Measurements from ENCODE around the gene MED28. TPM values are rescaled to one million over a fixed set of nuclear protein-coding genes. Genes with fewer than 3 reads are reported as not detected.

The MED28 gene
- total RNA-seq, 1 experiment from 2014 or later: 106 TPM

DNA sequence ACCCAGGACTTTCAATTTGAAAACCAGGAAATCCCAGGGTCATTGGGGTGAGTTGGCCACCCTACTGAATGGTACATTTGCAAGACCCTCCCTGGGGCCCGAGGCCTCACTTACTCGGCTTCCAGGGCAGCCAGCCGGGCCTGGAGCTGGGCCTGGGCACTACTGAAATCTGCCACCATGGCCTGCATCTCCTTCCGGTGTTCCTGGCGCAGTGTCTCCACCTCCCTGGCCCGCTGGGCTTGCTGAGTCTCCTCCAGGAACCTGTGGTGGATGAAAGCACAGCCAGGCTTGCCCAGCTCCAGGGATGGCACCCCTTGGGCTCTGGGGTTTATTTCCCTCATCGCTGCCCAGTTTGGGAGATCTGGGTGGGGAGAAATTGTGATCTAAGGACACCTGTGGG lies 24.7 kb downstream of the MED28 start (continued):
- TF ChIP-seq, protein P1, sequence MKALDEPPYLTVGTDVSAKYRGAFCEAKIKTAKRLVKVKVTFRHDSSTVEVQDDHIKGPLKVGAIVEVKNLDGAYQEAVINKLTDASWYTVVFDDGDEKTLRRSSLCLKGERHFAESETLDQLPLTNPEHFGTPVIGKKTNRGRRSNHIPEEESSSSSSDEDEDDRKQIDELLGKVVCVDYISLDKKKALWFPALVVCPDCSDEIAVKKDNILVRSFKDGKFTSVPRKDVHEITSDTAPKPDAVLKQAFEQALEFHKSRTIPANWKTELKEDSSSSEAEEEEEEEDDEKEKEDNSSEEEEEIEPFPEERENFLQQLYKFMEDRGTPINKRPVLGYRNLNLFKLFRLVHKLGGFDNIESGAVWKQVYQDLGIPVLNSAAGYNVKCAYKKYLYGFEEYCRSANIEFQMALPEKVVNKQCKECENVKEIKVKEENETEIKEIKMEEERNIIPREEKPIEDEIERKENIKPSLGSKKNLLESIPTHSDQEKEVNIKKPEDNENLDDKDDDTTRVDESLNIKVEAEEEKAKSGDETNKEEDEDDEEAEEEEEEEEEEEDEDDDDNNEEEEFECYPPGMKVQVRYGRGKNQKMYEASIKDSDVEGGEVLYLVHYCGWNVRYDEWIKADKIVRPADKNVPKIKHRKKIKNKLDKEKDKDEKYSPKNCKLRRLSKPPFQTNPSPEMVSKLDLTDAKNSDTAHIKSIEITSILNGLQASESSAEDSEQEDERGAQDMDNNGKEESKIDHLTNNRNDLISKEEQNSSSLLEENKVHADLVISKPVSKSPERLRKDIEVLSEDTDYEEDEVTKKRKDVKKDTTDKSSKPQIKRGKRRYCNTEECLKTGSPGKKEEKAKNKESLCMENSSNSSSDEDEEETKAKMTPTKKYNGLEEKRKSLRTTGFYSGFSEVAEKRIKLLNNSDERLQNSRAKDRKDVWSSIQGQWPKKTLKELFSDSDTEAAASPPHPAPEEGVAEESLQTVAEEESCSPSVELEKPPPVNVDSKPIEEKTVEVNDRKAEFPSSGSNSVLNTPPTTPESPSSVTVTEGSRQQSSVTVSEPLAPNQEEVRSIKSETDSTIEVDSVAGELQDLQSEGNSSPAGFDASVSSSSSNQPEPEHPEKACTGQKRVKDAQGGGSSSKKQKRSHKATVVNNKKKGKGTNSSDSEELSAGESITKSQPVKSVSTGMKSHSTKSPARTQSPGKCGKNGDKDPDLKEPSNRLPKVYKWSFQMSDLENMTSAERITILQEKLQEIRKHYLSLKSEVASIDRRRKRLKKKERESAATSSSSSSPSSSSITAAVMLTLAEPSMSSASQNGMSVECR (CRISPR knock-in tag; IDR thresholded peaks at IDR 0.05; ENCODE audit: borderline replicate concordance): no peak
- TF ChIP-seq, protein P2, sequence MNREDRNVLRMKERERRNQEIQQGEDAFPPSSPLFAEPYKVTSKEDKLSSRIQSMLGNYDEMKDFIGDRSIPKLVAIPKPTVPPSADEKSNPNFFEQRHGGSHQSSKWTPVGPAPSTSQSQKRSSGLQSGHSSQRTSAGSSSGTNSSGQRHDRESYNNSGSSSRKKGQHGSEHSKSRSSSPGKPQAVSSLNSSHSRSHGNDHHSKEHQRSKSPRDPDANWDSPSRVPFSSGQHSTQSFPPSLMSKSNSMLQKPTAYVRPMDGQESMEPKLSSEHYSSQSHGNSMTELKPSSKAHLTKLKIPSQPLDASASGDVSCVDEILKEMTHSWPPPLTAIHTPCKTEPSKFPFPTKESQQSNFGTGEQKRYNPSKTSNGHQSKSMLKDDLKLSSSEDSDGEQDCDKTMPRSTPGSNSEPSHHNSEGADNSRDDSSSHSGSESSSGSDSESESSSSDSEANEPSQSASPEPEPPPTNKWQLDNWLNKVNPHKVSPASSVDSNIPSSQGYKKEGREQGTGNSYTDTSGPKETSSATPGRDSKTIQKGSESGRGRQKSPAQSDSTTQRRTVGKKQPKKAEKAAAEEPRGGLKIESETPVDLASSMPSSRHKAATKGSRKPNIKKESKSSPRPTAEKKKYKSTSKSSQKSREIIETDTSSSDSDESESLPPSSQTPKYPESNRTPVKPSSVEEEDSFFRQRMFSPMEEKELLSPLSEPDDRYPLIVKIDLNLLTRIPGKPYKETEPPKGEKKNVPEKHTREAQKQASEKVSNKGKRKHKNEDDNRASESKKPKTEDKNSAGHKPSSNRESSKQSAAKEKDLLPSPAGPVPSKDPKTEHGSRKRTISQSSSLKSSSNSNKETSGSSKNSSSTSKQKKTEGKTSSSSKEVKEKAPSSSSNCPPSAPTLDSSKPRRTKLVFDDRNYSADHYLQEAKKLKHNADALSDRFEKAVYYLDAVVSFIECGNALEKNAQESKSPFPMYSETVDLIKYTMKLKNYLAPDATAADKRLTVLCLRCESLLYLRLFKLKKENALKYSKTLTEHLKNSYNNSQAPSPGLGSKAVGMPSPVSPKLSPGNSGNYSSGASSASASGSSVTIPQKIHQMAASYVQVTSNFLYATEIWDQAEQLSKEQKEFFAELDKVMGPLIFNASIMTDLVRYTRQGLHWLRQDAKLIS (CRISPR knock-in tag; IDR thresholded peaks at IDR 0.05; ENCODE audit: borderline replicate concordance): no peak
- TF ChIP-seq E2F1 (CRISPR knock-in tag; IDR thresholded peaks at IDR 0.05): no peak
- TF ChIP-seq, protein P3, sequence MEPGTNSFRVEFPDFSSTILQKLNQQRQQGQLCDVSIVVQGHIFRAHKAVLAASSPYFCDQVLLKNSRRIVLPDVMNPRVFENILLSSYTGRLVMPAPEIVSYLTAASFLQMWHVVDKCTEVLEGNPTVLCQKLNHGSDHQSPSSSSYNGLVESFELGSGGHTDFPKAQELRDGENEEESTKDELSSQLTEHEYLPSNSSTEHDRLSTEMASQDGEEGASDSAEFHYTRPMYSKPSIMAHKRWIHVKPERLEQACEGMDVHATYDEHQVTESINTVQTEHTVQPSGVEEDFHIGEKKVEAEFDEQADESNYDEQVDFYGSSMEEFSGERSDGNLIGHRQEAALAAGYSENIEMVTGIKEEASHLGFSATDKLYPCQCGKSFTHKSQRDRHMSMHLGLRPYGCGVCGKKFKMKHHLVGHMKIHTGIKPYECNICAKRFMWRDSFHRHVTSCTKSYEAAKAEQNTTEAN (CRISPR knock-in tag; IDR thresholded peaks at IDR 0.05): no peak
- TF ChIP-seq IRF2 (CRISPR knock-in tag; IDR thresholded peaks at IDR 0.05; ENCODE audit: borderline replicate concordance, low read depth): no peak
- TF ChIP-seq ZNF671 (CRISPR knock-in tag; IDR thresholded peaks at IDR 0.05): no peak
- no peak for TF ChIP-seq ZNF532 (CRISPR knock-in tag; IDR thresholded peaks at IDR 0.05; ENCODE audit: borderline replicate concordance)
- TF ChIP-seq, protein P4, sequence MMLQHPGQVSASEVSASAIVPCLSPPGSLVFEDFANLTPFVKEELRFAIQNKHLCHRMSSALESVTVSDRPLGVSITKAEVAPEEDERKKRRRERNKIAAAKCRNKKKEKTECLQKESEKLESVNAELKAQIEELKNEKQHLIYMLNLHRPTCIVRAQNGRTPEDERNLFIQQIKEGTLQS (CRISPR knock-in tag; conservative IDR thresholded peaks at IDR 0.05): no peak
- TF ChIP-seq, protein P5, sequence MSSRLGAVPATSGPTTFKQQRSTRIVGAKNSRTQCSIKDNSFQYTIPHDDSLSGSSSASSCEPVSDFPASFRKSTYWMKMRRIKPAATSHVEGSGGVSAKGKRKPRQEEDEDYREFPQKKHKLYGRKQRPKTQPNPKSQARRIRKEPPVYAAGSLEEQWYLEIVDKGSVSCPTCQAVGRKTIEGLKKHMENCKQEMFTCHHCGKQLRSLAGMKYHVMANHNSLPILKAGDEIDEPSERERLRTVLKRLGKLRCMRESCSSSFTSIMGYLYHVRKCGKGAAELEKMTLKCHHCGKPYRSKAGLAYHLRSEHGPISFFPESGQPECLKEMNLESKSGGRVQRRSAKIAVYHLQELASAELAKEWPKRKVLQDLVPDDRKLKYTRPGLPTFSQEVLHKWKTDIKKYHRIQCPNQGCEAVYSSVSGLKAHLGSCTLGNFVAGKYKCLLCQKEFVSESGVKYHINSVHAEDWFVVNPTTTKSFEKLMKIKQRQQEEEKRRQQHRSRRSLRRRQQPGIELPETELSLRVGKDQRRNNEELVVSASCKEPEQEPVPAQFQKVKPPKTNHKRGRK (CRISPR knock-in tag; IDR thresholded peaks at IDR 0.05; ENCODE audit: borderline replicate concordance): no peak
- TF ChIP-seq CBFB (CRISPR knock-in tag; IDR thresholded peaks at IDR 0.05; ENCODE audit: low read depth): no peak
- TF ChIP-seq ZNF416 (CRISPR knock-in tag; IDR thresholded peaks at IDR 0.05): no peak
- TF ChIP-seq, protein P6, sequence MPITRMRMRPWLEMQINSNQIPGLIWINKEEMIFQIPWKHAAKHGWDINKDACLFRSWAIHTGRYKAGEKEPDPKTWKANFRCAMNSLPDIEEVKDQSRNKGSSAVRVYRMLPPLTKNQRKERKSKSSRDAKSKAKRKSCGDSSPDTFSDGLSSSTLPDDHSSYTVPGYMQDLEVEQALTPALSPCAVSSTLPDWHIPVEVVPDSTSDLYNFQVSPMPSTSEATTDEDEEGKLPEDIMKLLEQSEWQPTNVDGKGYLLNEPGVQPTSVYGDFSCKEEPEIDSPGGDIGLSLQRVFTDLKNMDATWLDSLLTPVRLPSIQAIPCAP (CRISPR knock-in tag; IDR thresholded peaks at IDR 0.05): no peak
- no peak for TF ChIP-seq PREB (CRISPR knock-in tag; IDR thresholded peaks at IDR 0.05; ENCODE audit: borderline replicate concordance)
